GOT3 (cell line): ENCODE results near the gene EPM2A.

Experiments used
- DNase-seq: peaks from one replicate; lab custom pipeline; 2025; ENCODE audit warnings: mixed read lengths; lab: John Stamatoyannopoulos, UW

Gene EPM2A

GRCh38 chr6:145602726-145603326 lies 132.5 kb downstream of the EPM2A start:
- DNase-seq, result no peak

GRCh38 chr6:145601397-145601796 lies 133.9 kb downstream of the EPM2A start:
- DNase-seq, result no peak

DNA sequence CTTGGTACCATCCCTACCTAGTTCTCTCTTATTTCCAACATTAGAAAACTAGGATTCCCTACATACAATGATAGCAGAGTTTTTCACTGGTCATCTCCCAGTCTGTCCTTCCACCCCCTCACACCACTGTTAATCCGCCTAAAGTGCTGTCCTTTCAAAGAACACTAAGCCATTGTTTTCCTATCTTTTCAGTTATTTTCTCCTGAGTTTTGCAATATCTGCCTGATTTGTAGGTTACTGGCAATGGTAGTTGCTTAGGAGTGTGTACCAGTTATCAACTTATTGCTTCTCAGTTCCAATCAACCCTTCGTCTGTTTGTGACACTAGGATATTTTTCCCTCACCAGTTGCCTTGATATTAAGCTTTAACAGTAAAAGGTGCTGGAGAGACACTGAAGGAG lies 135.0 kb downstream of the EPM2A start:
- DNase-seq, result no peak

- no peak for DNase-seq
Observed at GRCh38 chr6:145588981-145589380, 146.3 kb downstream of the EPM2A start.

DNA sequence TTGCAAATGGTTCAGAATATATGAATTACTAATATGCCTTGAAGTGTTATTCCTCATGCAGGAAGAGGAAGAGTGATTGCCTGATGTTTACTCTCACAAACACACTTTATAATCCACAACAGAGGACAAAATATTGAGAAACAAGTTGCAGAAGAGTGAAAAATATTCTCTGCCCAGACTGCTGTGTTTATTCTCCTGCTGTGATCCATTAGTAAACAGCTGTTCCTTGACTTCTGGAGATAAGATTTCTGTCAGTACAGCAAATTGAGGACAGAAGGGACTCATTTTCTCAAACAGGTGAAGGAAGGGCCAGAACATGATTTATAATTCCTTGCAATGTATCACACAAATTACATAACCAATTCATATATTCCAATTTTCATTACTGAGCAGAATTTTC lies 148.0 kb downstream of the EPM2A start:
- no peak for DNase-seq

DNA sequence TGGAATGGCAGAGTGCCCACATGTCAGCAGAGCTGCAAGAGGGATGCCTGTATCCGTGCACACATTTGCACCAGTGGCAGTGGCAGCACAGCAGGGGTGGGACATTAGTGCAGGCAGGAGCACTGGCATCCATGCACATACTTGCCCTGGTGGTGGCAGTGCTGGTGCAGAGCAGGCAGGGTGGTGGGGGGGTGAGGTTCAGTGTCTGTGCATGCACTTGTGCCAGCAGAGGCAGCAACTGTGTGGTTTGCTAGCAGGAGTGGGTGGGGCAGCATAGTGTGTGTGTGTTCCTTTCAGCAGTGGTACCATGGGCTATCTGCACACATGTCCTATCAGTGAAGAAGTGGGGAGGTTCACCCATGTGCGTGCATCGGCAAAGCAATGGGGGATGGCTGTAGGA lies 151.6 kb downstream of the EPM2A start:
- DNase-seq, result no peak
